ENCODE results near the gene NAV2.

NAV2 gene

DNA sequence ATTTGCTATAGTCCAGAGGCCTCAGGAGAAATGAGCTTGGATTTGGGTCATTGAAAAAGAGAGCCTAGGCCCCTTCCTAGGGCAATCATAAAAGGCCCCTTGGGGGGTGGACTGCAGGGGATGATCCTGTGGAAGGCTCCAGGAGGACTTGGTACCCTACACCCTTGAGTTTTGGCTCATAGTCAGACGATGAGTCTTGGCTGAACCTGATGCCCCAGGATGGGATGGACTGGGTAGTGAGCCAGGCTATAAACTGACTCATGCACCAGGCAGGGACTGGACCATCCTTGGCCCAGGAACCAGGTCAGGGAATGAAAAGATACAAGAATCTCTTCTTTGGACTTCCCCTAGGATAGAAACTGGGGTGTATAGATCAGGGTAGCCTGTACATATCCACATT lies 54.2 kb downstream of the NAV2 start:
- no peak for DNase-seq (ENCODE audit: low read depth)
- no peak overlapping the region for H3K4me3 ChIP-seq (replicated peaks; ENCODE audit: low read depth, low read length)
- TF ChIP-seq, protein P1, sequence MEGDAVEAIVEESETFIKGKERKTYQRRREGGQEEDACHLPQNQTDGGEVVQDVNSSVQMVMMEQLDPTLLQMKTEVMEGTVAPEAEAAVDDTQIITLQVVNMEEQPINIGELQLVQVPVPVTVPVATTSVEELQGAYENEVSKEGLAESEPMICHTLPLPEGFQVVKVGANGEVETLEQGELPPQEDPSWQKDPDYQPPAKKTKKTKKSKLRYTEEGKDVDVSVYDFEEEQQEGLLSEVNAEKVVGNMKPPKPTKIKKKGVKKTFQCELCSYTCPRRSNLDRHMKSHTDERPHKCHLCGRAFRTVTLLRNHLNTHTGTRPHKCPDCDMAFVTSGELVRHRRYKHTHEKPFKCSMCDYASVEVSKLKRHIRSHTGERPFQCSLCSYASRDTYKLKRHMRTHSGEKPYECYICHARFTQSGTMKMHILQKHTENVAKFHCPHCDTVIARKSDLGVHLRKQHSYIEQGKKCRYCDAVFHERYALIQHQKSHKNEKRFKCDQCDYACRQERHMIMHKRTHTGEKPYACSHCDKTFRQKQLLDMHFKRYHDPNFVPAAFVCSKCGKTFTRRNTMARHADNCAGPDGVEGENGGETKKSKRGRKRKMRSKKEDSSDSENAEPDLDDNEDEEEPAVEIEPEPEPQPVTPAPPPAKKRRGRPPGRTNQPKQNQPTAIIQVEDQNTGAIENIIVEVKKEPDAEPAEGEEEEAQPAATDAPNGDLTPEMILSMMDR (IDR thresholded peaks at IDR 0.05; ENCODE audit: low read length, missing control alignments), result no peak

DNA sequence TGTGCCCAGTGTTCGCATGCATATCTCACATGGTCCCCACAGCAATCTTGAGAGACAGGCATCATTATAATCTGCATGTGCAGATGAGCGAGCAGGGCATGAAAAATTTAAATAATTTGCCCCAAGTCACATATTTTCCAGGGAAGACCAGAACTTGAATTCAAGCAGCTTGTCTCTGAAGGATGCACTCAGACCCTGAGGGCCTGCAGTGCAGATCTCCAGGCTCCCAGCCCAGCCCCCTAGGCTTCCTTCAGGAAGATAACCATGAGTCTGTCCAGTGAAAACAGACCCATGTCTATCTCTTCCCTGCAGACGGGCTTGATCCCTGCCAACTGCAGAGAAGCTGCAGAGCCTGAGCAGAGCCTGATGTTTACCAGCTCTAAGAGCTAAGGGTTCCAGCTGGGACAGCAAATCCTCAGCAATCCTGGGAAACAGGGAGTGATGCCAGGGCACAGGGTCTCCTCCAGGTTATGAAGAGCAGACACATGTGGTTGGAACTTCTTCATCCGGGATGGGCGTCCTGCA lies 55.1 kb downstream of the NAV2 start:
- no peak overlapping the region for H3K4me3 ChIP-seq (replicated peaks; ENCODE audit: low read depth, low read length)
- TF ChIP-seq, protein P1 (IDR thresholded peaks at IDR 0.05; ENCODE audit: low read length, missing control alignments), result no peak
- no peak for DNase-seq (ENCODE audit: low read depth)

DNA sequence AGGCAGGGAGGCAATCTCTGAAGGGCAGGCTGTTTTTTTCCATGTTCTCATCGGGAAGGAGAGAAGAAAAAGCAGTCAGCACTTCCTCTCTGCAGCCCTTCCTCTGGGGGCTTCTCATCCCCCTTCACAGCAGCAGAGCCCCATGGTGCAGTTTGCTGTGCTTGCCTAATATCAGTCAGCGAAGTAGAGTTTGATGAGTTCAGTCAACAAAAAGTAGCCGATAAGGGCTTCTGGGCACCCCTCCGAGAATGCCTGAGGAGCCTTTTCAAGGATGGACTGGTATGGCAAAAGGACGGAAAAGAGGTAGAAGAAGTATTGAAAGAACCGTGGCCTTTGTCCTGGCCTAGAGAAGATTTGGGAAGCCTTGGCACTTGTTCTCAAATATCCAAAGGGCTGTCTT lies 55.6 kb downstream of the NAV2 start:
- H3K4me3 ChIP-seq (replicated peaks; ENCODE audit: low read depth, low read length), result no peak overlapping the region
- TF ChIP-seq, protein P1 (IDR thresholded peaks at IDR 0.05; ENCODE audit: low read length, missing control alignments), result no peak
- no peak for DNase-seq (ENCODE audit: low read depth)

DNA sequence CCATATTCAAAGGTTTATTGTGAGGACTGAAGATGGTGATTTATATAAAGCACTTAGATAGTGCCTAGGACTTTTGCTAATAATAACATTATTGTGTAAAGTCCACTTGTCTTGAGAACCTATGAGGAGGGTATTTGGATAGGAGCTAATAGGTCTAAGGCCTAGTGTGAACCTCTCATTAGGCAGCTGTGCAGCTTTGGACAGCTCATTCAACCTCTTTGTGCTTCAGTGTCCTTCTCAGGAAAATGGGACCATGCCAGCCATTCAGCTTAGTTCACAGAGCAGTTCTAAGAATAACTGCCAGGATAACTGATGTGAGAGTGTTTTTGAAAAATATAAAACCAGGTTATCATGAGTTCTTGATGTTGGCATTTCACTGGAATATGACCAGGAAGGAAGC lies 56.2 kb downstream of the NAV2 start:
- no peak for DNase-seq (ENCODE audit: low read depth)
- H3K4me3 ChIP-seq (replicated peaks; ENCODE audit: low read depth, low read length), result no peak overlapping the region
- TF ChIP-seq, protein P1 (IDR thresholded peaks at IDR 0.05; ENCODE audit: low read length, missing control alignments), result no peak

DNA sequence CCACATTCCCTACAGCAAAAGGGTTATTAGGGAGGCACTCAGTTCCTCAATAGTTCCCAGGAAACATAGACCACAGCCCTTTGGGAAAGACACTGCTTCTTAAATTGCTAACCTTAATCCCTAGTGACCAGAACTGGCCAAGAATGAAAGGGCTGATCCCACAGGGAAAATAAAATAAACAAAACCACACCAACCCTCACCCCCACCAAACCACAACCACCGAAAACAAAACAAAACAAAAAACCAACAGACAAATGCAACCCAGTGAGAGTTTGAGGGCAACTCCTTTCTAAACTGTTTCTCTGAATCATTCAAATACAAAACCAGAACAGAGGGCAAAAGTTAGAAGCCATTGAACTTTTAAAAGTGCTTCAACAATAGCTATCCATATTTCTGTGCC lies 57.2 kb downstream of the NAV2 start:
- H3K4me3 ChIP-seq (replicated peaks; ENCODE audit: low read depth, low read length), result no peak overlapping the region
- DNase-seq (ENCODE audit: low read depth), result peak; percentile 47
- TF ChIP-seq, protein P1 (IDR thresholded peaks at IDR 0.05; ENCODE audit: low read length, missing control alignments), result no peak

DNA sequence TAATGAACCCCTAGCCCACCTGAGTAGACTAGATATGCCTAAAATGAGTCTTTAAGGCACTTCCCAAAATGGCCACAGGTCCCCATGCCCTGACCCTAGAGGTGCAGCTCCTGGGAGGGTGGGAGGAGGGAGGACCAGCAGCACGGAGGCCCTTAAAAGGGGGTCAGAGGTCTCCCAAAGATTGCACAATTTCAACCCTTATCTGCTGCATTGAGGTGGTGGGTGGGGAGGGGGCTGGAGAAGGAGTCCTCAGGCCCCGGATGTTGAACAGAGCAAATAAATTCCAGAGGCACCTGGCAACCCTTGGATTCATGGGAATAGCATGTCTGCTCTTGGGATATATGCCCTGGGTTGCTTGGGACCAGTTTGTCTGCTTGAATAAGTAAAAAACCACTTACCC lies 57.6 kb downstream of the NAV2 start:
- H3K4me3 ChIP-seq (replicated peaks; ENCODE audit: low read depth, low read length), result no peak overlapping the region
- DNase-seq (ENCODE audit: low read depth), result no peak
- TF ChIP-seq, protein P1 (IDR thresholded peaks at IDR 0.05; ENCODE audit: low read length, missing control alignments), result no peak

DNA sequence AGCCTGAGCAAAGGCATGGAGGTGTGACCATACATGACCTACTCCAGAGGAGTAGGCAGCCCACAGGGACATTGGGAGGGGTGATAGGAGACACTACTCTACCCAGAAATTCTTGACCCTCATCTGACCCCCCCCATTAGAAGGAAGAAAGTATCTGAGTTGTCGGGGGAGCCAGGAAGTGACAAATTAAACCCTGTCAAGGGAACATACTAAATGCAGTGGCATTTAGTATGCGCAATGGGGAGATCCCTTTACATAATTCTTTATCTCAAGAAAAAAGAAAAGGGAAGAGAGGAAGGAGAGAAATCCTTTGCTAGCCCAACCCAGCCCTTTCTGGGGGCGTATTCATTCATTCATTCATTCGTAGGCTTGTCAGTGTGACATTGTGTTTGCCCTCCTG lies 58.8 kb downstream of the NAV2 start:
- TF ChIP-seq, protein P1 (IDR thresholded peaks at IDR 0.05; ENCODE audit: low read length, missing control alignments), result no peak
- H3K4me3 ChIP-seq (replicated peaks; ENCODE audit: low read depth, low read length), result no peak overlapping the region
- DNase-seq (ENCODE audit: low read depth), result no peak

Measured in fibroblast of pulmonary artery (primary cell).